Panc1 (cell line): ENCODE measurements around the gene FBRSL1. TPM values are rescaled to one million over a fixed set of nuclear protein-coding genes. Genes with fewer than 3 reads are reported as not detected.

Source experiments
- ATAC-seq: fragments of 200-7000 bp; cut with Tn5 transposase; 2 replicates; pipeline ENCODE4 v1.9.1; 2020; ENCODE audit warnings: mild to moderate bottlenecking, moderate library complexity
- BruUV-seq: library from RNA; stranded (reverse); fragments of 400-500 nt; replicated peaks from 2 replicates; lab custom pipeline; 2021; lab: Mats Ljungman, UMichigan
- CTCF ChIA-PET: fragments of 300-600 bp; sonication (Branson Sonifier 250); formaldehyde crosslinking; loops from one replicate; lab custom pipeline; 2022; ENCODE audit warnings: antibody characterized with exemption; lab: Charles Lee
- POLR2A ChIA-PET: fragments of 300-600 bp; sonication (Branson Sonifier 250); formaldehyde crosslinking; loops from one replicate; lab custom pipeline; 2022; ENCODE audit warnings: antibody characterized with exemption; lab: Charles Lee
- DNase-seq: peaks from one replicate; pipeline ENCODE4 v3.0.0-alpha.2; 2010; ENCODE audit warnings: low read depth, low spot score
- H3K27ac ChIP-seq: 2 replicates; pipeline ENCODE4 v1.5.1; 2011; ENCODE audit warnings: mild to moderate bottlenecking, low read length, inconsistent platforms
- H3K27me3 ChIP-seq: fragments of 200-500 bp; sonication (Bioruptor generic); 2 replicates; pipeline ENCODE4 v1.6.0; 2014; ENCODE audit warnings: low read length, inconsistent platforms; ENCODE audit not compliant: control insufficient read depth, insufficient read depth
- H3K36me3 ChIP-seq: fragments of 200-500 bp; sonication (Bioruptor generic); 2 replicates; pipeline ENCODE4 v1.5.1; 2014; ENCODE audit warnings: inconsistent platforms, mild to moderate bottlenecking, low read length, moderate library complexity; ENCODE audit not compliant: control insufficient read depth, insufficient read depth
- H3K4me1 ChIP-seq: 2 replicates; pipeline ENCODE4 v1.5.1; 2011; ENCODE audit warnings: inconsistent platforms, mild to moderate bottlenecking, low read length, moderate library complexity; ENCODE audit not compliant: control insufficient read depth, insufficient read depth
- H3K4me3 ChIP-seq, 2 experiments: 2 replicates each; pipeline ENCODE4 v1.5.1; 2011 to 2012; ENCODE audit warnings: low read depth in 2 of 2, low read length in 2 of 2, mild to moderate bottlenecking in 2 of 2, inconsistent platforms in 1 of 2, moderate library complexity in 1 of 2
- H3K9me3 ChIP-seq: fragments of 200-500 bp; sonication (Bioruptor generic); 2 replicates; pipeline ENCODE4 v1.5.1; 2014; ENCODE audit warnings: low read depth, mild to moderate bottlenecking, inconsistent platforms, low read length, moderate library complexity; ENCODE audit not compliant: control insufficient read depth, insufficient read depth
- POLR2AphosphoS5 ChIP-seq: IDR thresholded peaks from 2 replicates; pipeline ENCODE4 v1.6.1; 2012; ENCODE audit warnings: mild to moderate bottlenecking, low read depth, low read length, moderate library complexity
- SIN3A ChIP-seq: IDR thresholded peaks from 2 replicates; pipeline ENCODE4 v1.6.1; 2012; ENCODE audit warnings: low read depth, mild to moderate bottlenecking, low read length, moderate library complexity, borderline replicate concordance; ENCODE audit not compliant: insufficient read depth
- TCF7L2 ChIP-seq: IDR thresholded peaks from 2 replicates; pipeline ENCODE4 v1.6.1; 2011; ENCODE audit warnings: mild to moderate bottlenecking, low read depth, low read length, inconsistent platforms
- in situ Hi-C: cut with HindIII; loops from 2 replicates; pipeline ENCODE4 v1.10.0; 2016; ENCODE audit warnings: low sequenced_read_pairs, low pct_unique_long_range_greater_than_20kb
- intact Hi-C: fragments of 100-400 bp; cut with micrococcal nuclease; formaldehyde crosslinking; loops from one replicate; pipeline ENCODE4 v1.10.0; 2022; ENCODE audit not compliant: unreplicated experiment
- total RNA-seq: library from RNA; stranded (reverse); gene quantifications from one replicate; pipeline ENCODE4 v1.2.1, GENCODE V29; 2021; ENCODE audit not compliant: unreplicated experiment
- TF ChIP-seq, protein P1 (sequence below), 2 experiments: IDR thresholded peaks; 2 replicates each; pipeline ENCODE4 v1.6.1; 2011 to 2012; ENCODE audit warnings: low read depth in 2 of 2, control low read depth in 1 of 2, low read length in 1 of 2, mild to moderate bottlenecking in 1 of 2, moderate library complexity in 1 of 2; ENCODE audit not compliant: insufficient read depth in 1 of 2
- TF ChIP-seq, protein P2 (sequence below): fragments of 450-650 bp; IDR thresholded peaks from 2 replicates; pipeline ENCODE4 v1.5.1; 2017; ENCODE audit warnings: mild to moderate bottlenecking

Gene FBRSL1
- total RNA-seq, 1 experiment from 2014 or later: 104 TPM

DNA sequence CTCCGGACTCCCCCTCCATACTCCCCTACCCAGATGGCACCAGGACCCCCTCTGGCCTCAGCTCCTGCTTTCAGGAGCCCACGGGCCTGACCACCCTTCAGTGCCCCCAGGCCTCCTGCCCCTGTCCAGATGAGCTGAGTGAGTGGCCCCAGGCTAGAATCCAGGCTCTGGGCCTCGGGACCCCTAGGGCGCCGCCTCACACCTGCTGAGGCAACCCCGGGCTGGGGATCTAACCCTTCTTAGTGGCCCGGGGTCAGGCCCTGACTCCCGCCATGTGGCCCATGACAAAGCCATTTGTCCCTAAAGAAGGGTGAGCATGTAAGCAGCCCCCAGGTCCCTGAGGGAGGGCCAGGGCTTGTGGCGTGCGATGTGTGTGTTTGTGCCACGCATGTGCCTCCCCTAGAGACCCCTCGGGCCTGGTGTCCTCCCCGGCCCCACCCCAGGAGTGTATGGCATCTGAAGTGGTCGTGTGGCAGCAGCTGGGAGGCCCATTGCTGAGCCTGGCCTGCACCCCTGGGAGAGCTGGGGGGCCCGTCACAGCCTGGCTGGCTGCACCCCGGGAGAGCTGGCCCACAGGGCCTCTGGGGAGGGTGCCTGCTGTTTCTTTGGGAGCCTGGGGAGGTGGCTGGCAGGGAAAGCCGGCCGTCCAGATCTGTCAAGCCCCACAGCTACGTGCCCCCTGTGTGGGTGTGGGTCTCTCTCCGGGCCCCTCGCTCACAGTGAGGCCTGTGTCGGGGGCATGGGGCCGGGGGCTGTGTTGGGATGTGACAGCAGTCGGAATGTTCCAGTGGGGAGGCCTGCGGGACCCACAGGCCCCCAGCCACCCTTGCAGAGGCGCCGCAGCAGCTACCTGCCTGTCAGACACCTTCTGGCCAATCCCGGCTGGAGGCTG, 7.8 kb downstream of the FBRSL1 start:
- intact Hi-C loops: no loop called here

DNA sequence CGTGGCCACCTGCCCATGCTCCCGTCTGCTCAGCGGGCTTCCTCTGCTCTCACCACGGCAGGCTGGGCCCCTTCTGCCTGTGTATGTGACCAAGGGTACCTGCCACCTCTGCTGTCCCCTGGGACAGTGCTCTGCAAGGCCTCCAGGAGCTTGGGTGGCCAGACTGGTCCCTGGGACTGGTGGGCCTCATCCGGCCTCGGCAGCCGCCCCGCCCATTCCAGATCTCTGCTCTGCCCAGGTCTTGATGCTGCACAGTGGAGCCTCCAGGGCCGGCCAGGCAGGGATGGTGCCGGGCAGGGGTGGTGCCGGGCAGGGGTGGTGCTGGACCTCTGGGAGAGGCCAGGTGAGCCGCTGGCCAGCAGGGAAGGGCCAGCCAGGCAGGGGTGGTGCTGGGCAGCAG, 9.0 kb downstream of the FBRSL1 start:
- H3K9me3 ChIP-seq: no peaks in the 10 kb centered on the region
- in situ Hi-C loops (no loop called here), intact Hi-C loops (no loop called here)
- DNase-seq (no peak), ATAC-seq (no peak)
- BruUV-seq: no TSS peak
- no peak overlapping the region for H3K4me3 ChIP-seq
- peaks cover 36% of the 10 kb centered on the region for H3K4me1 ChIP-seq
- TF ChIP-seq POLR2AphosphoS5 (no peak), TCF7L2 (no peak), SIN3A (no peak)
- TF ChIP-seq, protein P1, sequence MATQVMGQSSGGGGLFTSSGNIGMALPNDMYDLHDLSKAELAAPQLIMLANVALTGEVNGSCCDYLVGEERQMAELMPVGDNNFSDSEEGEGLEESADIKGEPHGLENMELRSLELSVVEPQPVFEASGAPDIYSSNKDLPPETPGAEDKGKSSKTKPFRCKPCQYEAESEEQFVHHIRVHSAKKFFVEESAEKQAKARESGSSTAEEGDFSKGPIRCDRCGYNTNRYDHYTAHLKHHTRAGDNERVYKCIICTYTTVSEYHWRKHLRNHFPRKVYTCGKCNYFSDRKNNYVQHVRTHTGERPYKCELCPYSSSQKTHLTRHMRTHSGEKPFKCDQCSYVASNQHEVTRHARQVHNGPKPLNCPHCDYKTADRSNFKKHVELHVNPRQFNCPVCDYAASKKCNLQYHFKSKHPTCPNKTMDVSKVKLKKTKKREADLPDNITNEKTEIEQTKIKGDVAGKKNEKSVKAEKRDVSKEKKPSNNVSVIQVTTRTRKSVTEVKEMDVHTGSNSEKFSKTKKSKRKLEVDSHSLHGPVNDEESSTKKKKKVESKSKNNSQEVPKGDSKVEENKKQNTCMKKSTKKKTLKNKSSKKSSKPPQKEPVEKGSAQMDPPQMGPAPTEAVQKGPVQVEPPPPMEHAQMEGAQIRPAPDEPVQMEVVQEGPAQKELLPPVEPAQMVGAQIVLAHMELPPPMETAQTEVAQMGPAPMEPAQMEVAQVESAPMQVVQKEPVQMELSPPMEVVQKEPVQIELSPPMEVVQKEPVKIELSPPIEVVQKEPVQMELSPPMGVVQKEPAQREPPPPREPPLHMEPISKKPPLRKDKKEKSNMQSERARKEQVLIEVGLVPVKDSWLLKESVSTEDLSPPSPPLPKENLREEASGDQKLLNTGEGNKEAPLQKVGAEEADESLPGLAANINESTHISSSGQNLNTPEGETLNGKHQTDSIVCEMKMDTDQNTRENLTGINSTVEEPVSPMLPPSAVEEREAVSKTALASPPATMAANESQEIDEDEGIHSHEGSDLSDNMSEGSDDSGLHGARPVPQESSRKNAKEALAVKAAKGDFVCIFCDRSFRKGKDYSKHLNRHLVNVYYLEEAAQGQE (IDR thresholded peaks at IDR 0.05; ENCODE audit: insufficient read depth in 1 of 2, low read depth in 2 of 2, low read length in 1 of 2): no peak
- TF ChIP-seq, protein P2, sequence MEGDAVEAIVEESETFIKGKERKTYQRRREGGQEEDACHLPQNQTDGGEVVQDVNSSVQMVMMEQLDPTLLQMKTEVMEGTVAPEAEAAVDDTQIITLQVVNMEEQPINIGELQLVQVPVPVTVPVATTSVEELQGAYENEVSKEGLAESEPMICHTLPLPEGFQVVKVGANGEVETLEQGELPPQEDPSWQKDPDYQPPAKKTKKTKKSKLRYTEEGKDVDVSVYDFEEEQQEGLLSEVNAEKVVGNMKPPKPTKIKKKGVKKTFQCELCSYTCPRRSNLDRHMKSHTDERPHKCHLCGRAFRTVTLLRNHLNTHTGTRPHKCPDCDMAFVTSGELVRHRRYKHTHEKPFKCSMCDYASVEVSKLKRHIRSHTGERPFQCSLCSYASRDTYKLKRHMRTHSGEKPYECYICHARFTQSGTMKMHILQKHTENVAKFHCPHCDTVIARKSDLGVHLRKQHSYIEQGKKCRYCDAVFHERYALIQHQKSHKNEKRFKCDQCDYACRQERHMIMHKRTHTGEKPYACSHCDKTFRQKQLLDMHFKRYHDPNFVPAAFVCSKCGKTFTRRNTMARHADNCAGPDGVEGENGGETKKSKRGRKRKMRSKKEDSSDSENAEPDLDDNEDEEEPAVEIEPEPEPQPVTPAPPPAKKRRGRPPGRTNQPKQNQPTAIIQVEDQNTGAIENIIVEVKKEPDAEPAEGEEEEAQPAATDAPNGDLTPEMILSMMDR: no peak
- H3K36me3 ChIP-seq: no peaks in the 10 kb centered on the region
- ChIA-PET POLR2A (interaction anchor here (0.6 kb wide), 1 partner anchor 1108 kb away, joined by 5 read pairs; no protein-coding TSS in a partner anchor), CTCF (no interaction called here)
- no peak overlapping the region for H3K27ac ChIP-seq
- H3K27me3 ChIP-seq: no peaks in the 10 kb centered on the region

More for the DNA sequence above, 7.8 kb downstream of the FBRSL1 start:
- ATAC-seq (no peak), DNase-seq (no peak)
- Histone ChIP-seq H3K27ac (no peak overlapping the region), H3K4me1 (peaks cover 37% of the 10 kb centered on the region), H3K27me3 (no peaks in the 10 kb centered on the region), H3K4me3 (no peak overlapping the region), H3K36me3 (no peaks in the 10 kb centered on the region), H3K9me3 (no peaks in the 10 kb centered on the region)
- ChIA-PET CTCF (interaction anchor here (0.6 kb wide), 2 partner anchors 64 to 352 kb away, joined by 3 to 6 read pairs; no protein-coding TSS in a partner anchor), POLR2A (no interaction called here)
- in situ Hi-C loops: no loop called here
- TF ChIP-seq POLR2AphosphoS5: no peak
- TF ChIP-seq, protein P2: no peak
- TF ChIP-seq SIN3A: no peak
- TF ChIP-seq, protein P1 (IDR thresholded peaks at IDR 0.05; ENCODE audit: insufficient read depth in 1 of 2, low read depth in 2 of 2, low read length in 1 of 2): no peak
- no peak for TF ChIP-seq TCF7L2
- no TSS peak for BruUV-seq
